Lung (tissue), 12 donors: ENCODE measurements around the gene DHTKD1. TPM values are rescaled to one million over a fixed set of nuclear protein-coding genes. Genes with fewer than 3 reads are reported as not detected.

Experiments
- ATAC-seq: fragments of 200-7000 bp; cut with Tn5 transposase; one replicate; pipeline ENCODE4 v1.9.1; 2020; ENCODE audit warnings: moderate number of reproducible peaks; ENCODE audit not compliant: insufficient read depth, low FRiP score
- DNase-seq, 3 donors: peaks; one replicate each; pipeline ENCODE4 v3.0.0-alpha.2; 2013 to 2017
- H3K27ac ChIP-seq, 2 donors: one replicate each; pipeline ENCODE4 v1.5.1; 2013; ENCODE audit warnings: mild to moderate bottlenecking in 2 of 2, moderate library complexity in 2 of 2, control low read depth in 1 of 2, inconsistent platforms in 1 of 2, low read depth in 1 of 2, low read length in 1 of 2
- H3K27me3 ChIP-seq, 3 donors: one replicate each; pipeline ENCODE4 v1.5.1; 2013; ENCODE audit warnings: low read length in 2 of 3; ENCODE audit not compliant: control insufficient read depth in 3 of 3, insufficient read depth in 3 of 3
- H3K36me3 ChIP-seq, 4 donors: one replicate each; pipeline ENCODE4 v1.5.1; 2013; ENCODE audit warnings: low read length in 4 of 4, mild to moderate bottlenecking in 1 of 4, moderate library complexity in 1 of 4; ENCODE audit not compliant: control insufficient read depth in 4 of 4, insufficient read depth in 4 of 4
- H3K4me1 ChIP-seq, 5 donors: one replicate each; pipeline ENCODE4 v1.5.1; 2013; ENCODE audit warnings: low read length in 5 of 5, mild to moderate bottlenecking in 2 of 5, moderate library complexity in 1 of 5; ENCODE audit not compliant: control insufficient read depth in 5 of 5, insufficient read depth in 5 of 5
- H3K4me3 ChIP-seq: one replicate; pipeline ENCODE4 v1.5.1; 2013; ENCODE audit warnings: mild to moderate bottlenecking, control low read depth, moderate library complexity
- H3K9ac ChIP-seq, 2 donors: one replicate each; pipeline ENCODE4 v1.5.1; 2013; ENCODE audit warnings: low read length in 2 of 2, control low read depth in 1 of 2; ENCODE audit not compliant: insufficient read depth in 1 of 2
- H3K9me3 ChIP-seq, 4 donors: one replicate each; pipeline ENCODE4 v1.5.1; 2013; ENCODE audit warnings: low read length in 3 of 4, mild to moderate bottlenecking in 1 of 4, moderate library complexity in 1 of 4; ENCODE audit not compliant: control insufficient read depth in 4 of 4, insufficient read depth in 3 of 4
- WGBS, 2 donors: extraction: QIAGEN DNeasy Blood & Tissue Kit; methylation state at CpG; one replicate each; pipeline ENCODE4 v1.1.7; 2013; 5-methylcytosine and 5-hydroxymethylcytosine counted together
- polyA plus RNA-seq, 2 donors: library from polyadenylated mRNA; stranded (reverse); fragments of 200-250 nt; gene quantifications; one replicate each; pipeline ENCODE4 v1.2.1, GENCODE V29; 2013
- total RNA-seq, 2 donors: library from RNA; depleted of rRNA in 1 of 2; stranded (reverse); fragments of >200 nt in 1 of 2; gene quantifications; one replicate each; pipeline ENCODE4 v1.2.1, GENCODE V29; 2014 to 2021
- TF ChIP-seq, protein P1 (sequence below): IDR thresholded peaks from 2 replicates; pipeline ENCODE4 v1.5.1; 2012; ENCODE audit warnings: mild to moderate bottlenecking; ENCODE audit errors: control extremely low read depth, extremely low read depth
- donor health status: control.
- donor health status: control.
- donor health status: Bipolar disorder and iron deficiency.
- donor health status: healthy.
- donor health status: DM: yes; HTN: yes; CAD: no.

The DHTKD1 gene
- total and polyA plus RNA-seq, 4 donors = 8.5 to 22.1 (median 13.5) TPM

DNA sequence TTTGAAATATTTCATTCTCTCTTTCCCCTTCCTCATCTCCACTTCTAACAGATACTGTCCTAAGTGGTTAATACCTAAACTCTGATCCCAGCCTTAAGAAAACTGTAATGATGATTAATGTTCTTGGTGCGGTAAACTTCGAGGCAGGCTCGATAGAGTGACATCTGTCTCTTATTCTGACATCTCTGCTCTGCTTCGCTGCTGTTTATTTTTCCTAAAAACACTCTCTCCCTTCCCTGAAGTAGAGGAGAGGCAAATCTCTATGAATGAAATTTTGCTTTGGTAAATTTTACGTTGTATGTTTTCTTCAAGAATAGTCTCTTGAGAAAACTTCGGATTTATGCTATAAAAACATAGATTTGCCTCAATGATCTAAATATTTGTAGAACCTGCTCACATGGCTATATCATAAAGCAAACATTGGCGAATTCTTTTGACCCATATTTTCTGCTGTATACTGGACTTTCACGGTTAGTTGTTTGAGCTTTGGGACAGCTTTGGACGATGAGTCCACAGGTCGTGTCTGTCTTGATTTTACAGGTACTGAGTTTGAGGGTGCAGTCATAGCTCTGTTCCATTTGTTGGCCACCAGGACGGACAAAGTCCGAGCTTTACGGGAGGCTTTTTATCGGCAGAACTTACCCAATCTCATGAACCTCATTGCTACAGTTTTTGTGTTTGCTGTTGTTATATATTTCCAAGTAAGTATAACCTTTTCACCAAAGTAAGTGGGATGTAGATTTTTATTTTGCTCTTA is 87.8 kb downstream of the DHTKD1 start:
- DNase-seq (no peak), ATAC-seq (no peak)
- Histone ChIP-seq H3K4me1 (no peaks in the 10 kb centered on the region), H3K9ac (no peak overlapping the region), H3K4me3 (no peak overlapping the region), H3K27ac (no peak overlapping the region), H3K36me3 (peaks cover 14 to 19% (median 18%) of the 10 kb centered on the region in 4 donors), H3K9me3 (no peaks in the 10 kb centered on the region), H3K27me3 (no peaks in the 10 kb centered on the region)
- WGBS, 2 donors = 92 to 95% methylated on average over 14 of the region's 14 CpGs
- TF ChIP-seq, protein P1, sequence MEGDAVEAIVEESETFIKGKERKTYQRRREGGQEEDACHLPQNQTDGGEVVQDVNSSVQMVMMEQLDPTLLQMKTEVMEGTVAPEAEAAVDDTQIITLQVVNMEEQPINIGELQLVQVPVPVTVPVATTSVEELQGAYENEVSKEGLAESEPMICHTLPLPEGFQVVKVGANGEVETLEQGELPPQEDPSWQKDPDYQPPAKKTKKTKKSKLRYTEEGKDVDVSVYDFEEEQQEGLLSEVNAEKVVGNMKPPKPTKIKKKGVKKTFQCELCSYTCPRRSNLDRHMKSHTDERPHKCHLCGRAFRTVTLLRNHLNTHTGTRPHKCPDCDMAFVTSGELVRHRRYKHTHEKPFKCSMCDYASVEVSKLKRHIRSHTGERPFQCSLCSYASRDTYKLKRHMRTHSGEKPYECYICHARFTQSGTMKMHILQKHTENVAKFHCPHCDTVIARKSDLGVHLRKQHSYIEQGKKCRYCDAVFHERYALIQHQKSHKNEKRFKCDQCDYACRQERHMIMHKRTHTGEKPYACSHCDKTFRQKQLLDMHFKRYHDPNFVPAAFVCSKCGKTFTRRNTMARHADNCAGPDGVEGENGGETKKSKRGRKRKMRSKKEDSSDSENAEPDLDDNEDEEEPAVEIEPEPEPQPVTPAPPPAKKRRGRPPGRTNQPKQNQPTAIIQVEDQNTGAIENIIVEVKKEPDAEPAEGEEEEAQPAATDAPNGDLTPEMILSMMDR = no peak

- H3K4me3 ChIP-seq = no peak overlapping the region
- H3K36me3 ChIP-seq = peaks cover 18 to 30% (median 22%) of the 10 kb centered on the region in 4 donors
- H3K9me3 ChIP-seq = no peaks in the 10 kb centered on the region
- no peak for DNase-seq
- ATAC-seq = no peak
- TF ChIP-seq, protein P1 = no peak
- H3K9ac ChIP-seq = no peak overlapping the region
- no peaks in the 10 kb centered on the region for H3K4me1 ChIP-seq
- H3K27me3 ChIP-seq = no peaks in the 10 kb centered on the region
- 44 to 79% methylated on average over 3 of the region's 3 CpGs for WGBS, 2 donors
- no peak overlapping the region for H3K27ac ChIP-seq
These were observed 89.4 kb downstream of the DHTKD1 start for GRCh38 chr10:12158111-12158510.

DNA sequence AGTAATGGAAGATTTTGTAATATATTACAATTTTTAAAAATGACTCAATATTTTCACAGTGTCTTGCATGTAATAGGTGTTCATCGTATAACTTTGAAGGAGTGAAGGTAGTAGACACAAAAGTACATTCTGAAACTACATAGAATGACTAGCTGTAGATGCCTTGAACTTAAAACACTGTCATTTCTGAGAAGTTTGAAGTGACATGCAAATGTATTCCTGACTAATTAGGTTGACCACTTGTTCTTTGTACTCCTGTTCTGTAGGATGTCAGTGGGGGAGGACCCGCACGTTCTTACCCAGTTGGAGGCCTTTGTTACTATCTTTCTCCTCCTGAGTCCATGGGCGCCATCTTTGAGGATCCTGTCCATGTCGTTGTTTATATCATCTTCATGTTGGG is 91.9 kb downstream of the DHTKD1 start:
- no peak overlapping the region for H3K4me3 ChIP-seq
- no peak overlapping the region for H3K27ac ChIP-seq
- peaks cover 28 to 33% (median 31%) of the 10 kb centered on the region in 4 donors for H3K36me3 ChIP-seq
- no peak for ATAC-seq
- DNase-seq = no peak
- no peaks in the 10 kb centered on the region for H3K4me1 ChIP-seq
- no peaks in the 10 kb centered on the region for H3K9me3 ChIP-seq
- TF ChIP-seq, protein P1 = no peak
- H3K9ac ChIP-seq = no peak overlapping the region
- no peaks in the 10 kb centered on the region for H3K27me3 ChIP-seq
- WGBS, 2 donors = 97% methylated on average over 5 of the region's 5 CpGs
